ENCODE measurements around the gene MICAL3.

DNA sequence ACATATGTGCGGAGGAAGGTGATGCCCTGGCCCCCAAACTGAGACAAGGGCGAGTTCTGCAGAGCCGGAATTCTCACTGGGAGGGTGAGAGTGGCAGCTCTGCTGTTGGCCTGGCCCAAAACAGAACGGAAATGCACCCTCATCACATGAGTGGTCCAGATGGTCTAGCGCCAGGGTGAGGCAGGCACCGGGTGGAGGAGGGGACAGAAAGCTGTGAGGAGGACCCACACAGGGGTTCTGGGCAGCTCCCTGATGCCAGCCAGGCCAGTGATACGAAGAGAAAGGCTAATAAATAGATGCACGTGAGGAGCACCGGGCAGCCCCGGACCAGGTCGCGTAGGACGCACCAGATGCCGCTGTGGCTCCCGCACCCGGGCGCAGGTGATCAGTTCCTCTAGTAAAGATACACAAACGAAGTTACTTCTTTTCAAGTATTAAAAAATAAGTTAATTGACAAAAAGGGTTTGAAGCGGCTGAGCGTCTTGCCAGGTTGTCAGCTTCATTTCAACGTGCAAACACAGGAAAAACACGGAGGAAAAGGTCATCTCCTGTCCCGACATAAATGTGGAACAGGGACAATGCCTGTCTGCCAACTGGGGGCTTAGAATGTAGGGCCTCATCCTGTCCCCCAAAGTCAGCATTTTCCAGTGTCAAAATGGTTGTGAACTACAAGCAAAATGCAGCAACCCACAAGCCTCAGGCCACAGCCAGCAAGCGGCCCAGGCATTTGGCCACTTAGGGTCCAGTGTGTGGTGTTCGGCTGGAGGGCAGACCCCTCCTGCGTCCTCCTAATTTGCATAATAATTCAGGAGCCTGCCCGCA lies 234.8 kb downstream of the MICAL3 start:
- TF ChIP-seq, protein P1, sequence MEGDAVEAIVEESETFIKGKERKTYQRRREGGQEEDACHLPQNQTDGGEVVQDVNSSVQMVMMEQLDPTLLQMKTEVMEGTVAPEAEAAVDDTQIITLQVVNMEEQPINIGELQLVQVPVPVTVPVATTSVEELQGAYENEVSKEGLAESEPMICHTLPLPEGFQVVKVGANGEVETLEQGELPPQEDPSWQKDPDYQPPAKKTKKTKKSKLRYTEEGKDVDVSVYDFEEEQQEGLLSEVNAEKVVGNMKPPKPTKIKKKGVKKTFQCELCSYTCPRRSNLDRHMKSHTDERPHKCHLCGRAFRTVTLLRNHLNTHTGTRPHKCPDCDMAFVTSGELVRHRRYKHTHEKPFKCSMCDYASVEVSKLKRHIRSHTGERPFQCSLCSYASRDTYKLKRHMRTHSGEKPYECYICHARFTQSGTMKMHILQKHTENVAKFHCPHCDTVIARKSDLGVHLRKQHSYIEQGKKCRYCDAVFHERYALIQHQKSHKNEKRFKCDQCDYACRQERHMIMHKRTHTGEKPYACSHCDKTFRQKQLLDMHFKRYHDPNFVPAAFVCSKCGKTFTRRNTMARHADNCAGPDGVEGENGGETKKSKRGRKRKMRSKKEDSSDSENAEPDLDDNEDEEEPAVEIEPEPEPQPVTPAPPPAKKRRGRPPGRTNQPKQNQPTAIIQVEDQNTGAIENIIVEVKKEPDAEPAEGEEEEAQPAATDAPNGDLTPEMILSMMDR (IDR thresholded peaks at IDR 0.05) = no peak
- no peak for TF ChIP-seq POLR2A (IDR thresholded peaks at IDR 0.05)
